Endometrium (tissue), 2 donors: ENCODE results near the gene CCM2.
"Not testable (repeated sequence)": the region's sequence is repeated elsewhere in the genome, so short reads cannot be mapped to it uniquely, and the experiment has no call there.

Experiments used
- FAIRE-seq: peaks from 2 replicates; lab custom pipeline; 2012; peaks lifted over from hg19 to GRCh38; lab: Jason Lieb, UNC
- donor health status: control.
- donor health status: control.

CCM2 gene

DNA sequence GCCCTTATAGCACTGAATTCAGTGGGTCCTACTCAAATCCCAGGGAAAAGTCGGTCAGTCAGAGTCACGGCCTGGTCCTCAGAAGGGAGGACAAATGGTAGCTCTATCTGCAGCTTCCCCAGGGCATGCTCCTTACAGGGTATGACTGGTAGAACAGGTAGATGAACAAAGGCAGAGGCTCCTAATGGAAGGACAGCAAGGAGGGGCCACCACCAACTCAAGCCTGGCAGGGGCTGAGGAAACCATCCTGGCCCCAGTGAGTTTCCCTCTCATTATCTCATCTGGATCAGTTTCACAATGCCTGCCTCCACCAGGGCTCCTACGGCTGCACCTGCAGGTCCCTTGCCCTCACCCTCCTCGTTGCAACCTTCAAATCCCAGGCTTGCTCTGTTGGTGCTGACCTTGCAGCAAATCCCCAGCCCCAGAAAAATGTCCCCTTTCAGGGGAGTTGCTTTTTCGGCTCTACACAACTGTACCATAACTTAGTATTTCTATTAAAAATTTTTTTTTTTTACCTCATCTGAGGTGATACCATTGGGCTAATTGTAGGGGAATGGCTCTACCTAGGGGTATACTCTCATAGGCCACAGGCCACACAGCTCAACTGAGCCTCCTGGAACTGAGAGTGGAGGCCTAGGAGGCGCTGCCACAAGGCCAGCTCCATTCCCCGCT lies 18.8 kb upstream of the CCM2 start:
- FAIRE-seq: no peak

DNA sequence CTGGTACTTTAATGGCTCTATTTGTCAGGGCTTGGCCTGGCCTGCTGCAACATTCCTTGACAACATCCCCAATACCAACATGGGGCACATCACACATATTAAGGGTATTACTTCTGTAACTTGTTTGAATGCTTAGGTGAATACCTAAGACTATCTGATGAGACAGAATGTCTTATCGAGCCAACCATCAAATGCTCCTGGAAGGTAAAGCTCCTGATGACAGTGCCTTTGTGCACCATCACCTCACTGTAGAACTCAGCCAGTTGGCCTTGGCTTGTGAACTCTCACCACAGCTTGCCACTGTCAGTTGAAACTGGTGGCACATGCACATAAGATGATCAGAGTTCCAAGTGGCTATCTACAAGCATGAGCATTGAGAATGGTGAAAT lies 17.5 kb upstream of the CCM2 start:
- no peak for FAIRE-seq

DNA sequence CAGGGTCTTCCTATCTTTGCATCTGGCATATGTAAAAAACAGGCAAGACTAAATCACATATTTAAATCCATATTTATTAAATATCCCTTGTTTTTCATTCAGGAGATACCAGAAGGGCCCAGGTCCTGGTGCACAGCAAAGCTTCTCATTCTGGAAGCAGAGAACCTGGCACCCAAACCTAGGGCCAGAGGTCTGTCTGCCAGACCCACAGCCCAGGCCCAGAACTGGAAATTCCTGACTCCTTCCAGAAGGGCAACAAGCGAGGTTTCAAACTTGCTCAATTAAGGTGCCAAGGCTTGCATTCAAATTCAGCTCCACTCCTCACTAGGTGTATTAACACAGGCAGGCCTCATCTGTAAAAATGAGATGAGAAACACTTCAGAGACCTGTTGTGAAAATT lies 17.0 kb upstream of the CCM2 start:
- FAIRE-seq: no peak

DNA sequence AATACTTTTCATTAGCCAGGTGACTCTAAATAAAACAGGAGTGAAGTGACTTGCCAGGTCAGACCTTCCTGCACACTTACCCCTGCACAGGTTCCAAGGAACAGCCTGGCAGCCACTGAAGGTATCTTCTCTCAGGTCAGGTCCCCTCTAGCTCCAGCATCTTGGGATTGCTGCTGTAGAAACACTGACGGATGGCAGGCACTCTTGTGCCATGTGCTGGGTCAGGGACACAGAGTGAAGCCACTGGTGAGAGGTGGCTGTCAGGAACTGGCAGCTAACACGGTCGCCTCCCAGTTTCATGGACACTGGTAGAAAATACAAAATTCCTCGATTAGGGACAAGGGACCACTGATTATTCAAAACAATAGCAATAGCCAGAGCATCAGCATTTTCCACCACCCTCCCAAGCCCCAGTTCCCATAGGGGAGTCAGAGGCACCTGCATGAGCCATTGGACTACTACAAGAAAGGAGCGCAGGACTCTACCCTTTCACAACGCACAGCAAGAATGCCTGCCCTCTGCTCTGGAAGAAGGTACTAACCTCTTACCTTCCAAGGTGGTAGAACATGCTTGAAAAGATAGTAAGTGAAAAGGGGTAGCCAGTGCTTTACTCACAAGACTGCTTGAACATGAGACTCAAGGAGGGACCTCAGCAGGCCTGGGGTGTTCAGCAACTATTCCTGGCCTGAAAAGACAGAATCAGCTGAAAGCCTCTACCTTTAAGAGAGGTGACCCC lies 16.1 kb upstream of the CCM2 start:
- FAIRE-seq: no peak

DNA sequence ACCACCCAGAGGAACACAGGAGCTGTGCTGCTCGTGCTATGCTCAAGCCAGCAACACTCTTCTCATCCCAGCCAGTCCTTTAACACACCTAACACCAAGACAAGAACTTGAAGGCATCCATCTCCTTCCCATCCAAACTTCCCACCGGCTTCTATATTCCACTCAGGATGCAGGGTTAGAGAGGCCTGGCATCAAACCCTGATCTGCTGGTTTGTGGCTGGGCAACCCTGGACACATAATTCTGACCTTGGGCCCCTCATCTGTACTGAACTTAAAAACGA lies 15.6 kb upstream of the CCM2 start:
- FAIRE-seq: no peak

DNA sequence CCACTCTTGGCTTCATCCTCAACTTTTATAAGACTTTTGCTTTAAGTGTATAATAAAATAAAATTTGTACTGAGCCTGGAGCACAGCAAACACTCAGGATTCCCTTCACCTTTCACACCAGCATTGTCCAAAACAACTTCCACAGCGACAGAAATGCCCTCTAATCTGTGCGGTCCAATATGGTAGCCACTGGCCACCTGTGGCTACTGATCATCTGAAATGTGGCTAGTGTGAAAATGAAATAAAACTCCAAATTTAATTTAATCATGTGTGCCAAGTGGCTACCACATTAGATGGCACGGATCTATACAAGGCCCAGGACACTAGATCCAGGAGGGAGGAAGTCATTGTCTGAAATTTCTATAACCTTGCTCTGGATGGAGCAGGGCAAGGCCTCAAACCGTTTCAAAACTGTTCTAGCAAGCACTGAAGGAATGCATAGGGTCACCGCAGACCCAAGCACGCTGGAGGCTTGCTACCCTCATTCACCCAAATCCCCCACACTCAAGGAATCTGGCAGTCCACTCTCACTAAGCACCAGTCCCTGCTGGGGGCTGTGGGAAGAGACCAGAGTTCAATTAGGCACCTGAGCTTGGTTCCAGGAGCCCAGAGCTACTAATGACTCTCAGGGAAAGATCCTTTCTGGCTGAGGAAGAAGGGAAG lies 14.8 kb upstream of the CCM2 start:
- no peak for FAIRE-seq

DNA sequence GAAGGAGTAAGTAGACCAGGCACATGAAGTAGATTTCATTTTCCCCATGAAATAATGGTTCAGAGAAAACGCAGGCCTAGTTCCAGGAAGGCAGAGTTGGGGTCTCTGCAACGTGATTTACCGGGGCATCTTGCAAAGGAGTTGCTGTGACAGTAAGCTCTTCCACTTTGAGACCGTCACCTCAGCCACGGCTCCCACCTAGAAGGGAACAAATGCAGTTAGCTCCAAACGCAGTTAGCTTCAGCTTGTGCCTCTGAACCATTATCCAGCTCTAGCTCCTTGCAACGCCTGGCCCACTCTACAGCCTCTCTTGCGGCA lies 14.1 kb upstream of the CCM2 start:
- no peak for FAIRE-seq

DNA sequence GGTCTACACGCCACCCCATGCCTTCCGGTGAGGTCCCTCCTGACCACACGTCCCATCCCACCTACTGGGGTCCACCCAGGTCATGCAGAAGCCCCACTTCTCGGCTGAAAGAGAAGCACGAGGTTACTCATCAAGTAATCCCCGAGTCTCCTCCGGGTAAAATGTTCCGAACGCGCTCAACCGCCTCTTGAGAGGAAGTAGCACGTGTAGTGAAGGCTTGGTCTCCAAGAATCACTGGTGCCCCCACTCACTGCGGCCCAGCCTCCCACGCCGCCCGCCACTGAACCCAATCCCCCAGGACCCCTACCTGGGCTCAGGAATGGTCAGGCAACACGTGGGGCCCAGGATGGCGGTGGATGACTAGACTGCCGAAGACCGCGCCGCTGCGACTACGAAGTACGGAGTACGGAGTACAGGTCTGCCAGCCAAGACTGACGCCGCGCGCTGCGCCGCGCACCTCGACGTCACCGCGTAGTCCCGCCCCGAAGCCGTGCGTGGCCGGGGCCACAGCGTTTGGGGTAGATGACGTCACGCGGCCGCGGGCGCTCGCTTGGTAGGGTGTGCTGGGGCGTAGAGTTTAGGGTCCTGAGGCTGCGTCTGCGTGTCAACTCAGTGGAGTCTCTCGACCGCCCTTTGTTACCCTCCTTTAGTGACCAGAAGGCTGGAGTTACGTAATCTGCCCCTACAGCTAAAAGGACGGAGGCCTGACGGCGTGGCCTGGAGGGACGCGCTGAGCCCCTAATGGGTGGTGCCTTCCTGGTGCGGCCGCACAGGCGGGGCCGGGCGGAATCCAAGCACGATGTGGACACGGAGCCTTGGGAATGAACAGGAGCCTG lies 13.6 kb upstream of the CCM2 start:
- FAIRE-seq: no peak

DNA sequence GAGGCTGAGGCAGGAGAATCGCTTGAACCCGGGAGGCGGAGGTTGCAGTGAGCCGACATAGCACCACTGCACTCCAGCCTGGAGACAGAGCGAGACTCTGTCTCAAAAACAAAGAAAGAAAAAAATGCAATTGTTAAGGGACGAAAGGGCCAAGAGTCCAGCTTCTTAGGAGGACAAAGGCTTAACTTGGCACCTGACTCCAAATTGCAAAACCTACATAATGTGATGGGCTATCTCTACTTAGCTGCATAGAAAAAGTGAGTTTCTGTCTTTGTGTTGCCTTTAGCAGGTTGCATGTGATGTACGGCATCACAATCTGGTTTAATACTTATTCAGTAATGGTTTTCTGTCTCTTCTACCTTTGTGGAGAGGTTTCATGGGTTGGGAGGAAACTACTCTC lies 12.5 kb upstream of the CCM2 start:
- FAIRE-seq: no peak

DNA sequence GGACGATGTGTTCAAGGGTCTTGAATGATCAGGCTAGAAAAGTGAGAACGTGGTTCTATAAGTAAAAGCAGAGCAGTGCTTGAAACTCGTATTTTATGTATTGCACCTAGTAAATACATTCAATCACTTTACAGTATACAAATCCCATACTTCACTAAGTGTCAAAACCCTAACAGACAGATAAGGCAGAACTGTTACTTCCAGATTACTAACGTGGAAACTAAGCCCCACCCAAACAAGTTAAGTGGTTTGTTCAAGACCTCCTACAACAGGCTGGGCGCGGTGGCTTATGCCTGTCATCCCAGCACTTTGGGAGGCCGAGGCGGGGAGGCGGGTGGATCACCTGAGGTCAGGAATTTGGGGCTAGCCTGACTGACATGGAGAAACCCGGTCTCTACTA lies 12.0 kb upstream of the CCM2 start:
- FAIRE-seq: no peak

DNA sequence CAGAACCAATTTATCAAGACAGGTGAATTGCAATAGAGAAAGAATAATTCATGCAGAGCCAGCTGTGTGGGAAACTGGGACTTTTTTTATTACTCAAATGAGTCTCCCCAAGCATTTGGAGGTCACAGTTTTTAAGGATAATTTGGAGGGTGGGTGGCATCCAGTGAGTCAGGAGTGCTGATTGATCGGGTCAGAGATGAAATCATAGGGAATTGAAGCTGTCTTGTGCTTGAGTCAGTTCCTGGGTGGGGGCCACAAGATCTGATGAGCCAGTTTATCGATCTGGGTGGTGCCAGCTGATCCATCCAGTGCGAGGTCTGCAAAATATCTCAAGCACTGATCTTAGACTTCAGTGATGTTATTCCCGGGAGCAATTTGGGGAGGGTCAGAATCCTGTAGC lies 11.3 kb upstream of the CCM2 start:
- no peak for FAIRE-seq

DNA sequence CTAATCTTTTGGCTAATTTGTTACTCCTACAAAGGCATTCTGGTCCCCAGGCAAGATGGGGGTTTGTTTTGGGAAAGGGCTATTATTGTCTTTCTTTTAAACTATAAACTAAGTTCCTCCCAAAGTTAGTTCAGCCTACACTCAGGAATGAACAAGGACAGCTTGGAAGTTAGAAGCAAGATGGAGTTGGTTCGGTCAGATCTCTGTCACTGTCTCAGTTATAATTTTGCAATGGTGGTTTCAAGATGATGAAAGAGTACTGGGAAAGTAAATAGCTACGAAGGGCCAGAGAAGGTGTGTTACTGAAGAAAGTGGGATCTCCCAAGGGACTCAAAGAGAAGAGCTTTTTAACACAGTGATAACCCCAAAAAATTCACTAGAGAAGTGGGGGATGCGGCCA lies 10.9 kb upstream of the CCM2 start:
- no peak for FAIRE-seq

DNA sequence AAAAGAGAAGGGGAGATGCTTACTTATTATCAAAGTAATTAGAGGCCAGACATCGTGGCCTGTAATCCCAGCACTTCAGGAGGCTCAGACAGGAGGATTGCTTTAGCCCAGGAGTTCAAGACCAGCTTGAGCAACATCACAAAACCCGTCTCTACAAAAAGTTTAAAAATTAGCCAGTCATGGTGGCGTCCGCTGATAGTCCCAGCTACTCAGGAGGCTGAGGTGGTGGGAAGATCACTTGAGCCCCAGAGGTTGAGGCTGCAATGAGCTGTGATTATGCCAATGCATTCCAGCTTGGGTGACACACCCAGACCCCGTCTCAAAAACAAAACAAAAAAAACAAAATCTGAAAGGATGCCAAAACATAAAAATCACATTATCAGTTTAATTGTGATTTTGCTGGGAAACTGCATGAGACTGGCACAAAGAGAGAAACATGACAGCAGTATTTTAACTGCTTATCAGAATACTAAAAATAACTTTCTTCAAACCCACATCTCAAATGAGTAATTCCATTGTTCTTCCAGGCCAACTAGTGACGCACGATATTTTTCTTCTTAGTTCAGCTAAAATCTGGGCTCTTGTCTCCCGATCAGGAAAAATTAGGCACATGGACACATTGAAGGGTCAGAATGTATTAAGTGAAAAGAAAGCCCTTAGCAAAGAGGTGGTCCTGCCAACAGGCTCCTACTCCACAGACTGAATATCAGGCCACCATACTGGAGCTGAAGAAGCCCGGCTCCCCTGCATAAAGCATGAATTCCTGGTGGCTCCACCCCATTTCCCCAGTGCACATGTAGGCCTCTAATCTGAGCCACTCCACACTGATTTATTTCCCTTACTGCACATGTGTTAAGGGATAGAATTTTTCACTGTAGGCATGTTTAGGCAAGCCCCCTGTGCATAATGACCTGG lies 9.6 kb upstream of the CCM2 start:
- FAIRE-seq: no peak

DNA sequence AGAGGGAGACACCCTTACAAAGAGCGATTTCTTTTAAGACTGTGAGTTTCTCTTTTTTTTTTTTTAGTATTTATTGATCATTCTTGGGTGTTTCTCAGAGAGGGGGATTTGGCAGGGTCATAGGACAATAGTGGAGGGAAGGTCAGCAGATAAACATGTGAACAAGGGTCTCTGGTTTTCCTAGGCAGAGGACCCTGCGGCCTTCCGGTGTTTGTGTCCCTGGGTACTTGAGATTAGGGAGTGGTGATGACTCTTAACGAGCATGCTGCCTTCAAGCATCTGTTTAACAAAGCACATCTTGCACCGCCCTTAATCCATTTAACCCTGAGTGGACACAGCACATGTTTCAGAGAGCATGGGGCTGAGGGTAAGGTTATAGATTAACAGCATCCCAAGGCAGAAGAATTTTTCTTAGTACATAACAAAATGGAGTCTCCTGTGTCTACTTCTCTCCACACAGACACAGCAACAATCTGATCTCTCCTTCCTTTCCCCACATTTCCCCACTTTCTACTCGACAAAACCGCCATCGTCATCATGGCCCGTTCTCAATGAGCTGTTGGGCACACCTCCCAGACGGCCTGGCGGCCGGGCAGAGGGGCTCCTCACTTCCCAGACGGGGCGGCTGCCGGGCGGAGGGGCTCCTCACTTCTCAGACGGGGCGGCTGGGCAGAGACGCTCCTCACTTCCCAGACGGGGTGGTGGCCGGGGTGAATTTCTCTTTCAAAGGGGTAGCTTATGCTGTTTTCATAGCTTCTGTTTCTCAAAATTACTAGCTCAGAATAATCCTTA lies 7.8 kb upstream of the CCM2 start:
- not testable (repeated sequence) for FAIRE-seq

DNA sequence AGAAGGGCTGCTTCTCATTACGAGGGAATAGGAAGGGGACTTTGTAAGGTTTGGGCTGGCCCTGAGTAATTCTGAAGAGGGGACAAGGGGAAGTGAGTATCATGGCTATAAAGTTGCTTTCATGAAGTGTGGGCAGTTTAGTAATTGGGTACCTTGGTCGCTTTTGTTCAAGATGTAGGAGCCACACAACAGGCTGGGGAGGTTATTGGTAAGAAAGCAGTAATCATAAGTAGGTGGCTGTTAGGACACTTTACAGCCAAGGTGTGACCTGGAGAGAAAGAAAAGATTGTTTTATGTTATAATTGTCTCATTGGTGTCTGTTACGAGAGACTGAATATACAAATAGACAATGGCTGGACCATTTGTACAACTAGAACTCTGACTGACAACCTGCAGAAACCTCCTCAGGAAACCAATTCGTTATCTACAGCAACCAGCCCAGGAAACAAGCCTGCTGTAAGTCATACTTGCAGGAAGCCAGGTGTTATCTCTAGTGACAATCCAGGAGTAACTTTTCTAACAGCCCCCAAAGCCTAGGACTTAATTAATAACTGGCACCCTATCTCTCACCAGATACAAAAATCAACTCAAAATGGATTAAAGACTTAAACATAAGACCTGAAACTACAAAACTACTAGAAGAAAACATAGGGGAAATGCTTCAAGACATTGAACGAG lies 5.0 kb upstream of the CCM2 start:
- no peak for FAIRE-seq

DNA sequence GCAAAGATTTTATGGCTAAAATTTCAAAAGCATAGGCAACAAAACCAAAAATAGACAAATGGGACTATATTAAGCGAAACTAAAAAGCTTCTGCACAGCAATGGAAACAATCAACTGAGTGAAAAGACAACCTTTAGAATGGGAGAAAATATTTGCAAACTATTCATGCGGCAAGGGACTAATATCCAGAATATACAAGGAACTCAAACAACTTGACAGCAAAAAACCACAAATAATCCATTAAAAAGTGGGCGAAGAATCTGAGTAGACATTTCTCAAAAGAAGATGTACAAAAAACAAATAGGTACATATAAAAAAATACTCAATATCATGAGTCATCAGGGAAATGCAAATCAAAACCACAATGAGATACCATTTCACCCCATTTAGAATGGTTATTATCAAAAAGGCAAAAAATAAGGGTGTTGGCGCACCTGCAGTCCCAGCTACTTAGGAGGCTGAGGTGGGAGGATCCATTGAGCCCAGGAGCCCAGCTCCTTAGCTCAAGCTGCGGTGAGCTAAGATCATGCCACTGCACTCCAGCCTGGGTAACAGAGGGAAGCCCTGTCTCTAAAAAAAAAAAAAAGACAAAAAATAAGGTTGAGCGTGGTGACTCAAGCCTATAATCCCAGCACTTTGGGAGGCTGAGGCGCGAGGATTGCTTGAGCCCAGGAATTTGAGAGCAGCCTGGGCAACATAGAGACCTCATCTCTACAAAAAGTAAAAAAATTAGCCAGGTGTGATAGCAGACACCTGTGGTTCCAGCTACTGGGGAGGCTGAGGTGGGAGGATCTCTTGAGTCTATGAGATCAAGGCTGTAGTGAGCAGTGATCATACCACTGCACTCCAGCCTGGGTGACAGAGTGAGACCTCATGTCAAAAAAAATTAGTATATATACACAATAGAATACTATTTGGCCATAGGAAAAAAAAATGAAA lies 4.2 kb upstream of the CCM2 start:
- FAIRE-seq: no peak

DNA sequence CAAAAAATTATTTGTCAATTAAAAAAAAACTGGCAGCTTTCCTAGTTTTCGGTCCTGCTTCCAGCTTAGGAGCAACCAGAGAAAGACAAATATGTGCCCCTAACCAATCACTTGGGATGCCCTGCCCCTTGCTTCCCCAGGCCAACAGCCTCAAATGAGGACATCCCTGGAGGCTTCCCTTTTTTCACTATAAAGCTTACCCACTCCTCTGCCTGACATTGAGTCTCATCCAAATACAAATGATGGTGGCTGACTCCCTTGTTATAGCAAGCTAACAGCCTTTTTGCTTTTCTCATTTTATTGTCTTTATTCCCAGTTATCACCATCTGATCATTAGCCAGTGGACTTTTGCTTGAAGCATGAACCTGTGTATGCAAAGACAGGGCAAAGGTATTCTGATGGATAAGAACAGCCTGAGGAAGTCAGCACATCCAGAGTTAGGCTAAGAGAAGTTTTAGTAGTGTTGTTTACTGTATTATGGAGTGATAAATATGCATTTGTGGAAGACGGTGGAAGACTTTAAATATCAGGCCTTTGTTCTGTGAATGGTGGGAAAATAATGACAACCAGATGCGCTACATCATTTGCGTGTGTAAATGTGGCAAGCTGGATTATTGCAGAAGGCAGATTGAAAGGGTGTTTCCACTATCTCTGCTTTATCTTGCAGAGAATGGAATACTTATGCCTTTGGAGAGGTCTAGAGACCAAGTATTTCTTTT lies 1.7 kb upstream of the CCM2 start:
- FAIRE-seq: no peak

DNA sequence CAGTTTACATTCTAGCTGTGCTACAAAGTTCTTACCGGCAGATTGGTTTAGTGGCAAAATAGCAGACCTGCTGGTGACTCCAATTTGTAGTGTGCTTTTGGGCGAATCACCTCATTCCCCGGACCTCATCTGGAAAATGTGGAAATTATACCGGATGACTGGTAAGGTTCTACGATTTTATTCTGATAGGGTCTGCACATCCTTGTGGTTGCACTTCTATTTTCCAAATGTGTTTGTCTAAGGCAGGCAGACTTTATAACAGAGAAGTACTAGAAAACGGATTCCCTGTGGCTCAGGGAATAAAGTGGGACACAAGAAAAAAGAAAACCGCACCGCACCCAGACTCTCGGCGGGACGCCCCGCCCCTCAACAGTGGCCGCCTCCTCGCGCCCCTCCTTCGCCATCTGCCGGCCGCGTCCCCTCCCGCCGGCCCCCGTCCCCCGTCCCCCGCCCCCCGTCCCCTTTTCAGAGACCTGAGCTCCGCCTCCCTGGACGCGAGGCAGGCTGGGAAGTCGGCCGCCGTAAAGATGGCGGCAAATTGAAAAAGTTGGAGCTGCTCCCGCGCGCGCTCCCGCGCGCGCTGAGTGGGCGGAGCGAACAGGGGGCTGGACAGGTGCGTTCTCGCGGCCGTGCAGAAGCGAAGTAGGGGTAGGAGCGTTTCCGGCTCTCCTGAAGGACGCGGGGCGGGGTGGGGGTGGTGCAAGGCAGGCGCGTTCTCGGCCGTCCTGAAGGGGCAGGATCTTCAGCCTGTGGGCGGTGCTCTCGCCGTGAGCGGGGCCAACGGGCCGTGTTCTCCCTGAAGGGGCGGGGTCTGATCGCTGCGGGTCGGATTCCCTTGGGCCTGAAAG lies 532 bp upstream of the CCM2 start:
- peak; percentile 23 for FAIRE-seq
